ENCODE data around the gene ZCCHC8.
A peak's percentile ranks its signal among the peaks of the same experiment; 100 is the strongest.

The ZCCHC8 gene

GRCh38 chr12:122537021-122537420 is 36.3 kb upstream of the ZCCHC8 start:
- Histone ChIP-seq H3K27ac (no peak overlapping the region), H3K27me3 (ENCODE audit: insufficient read depth, low read depth, severe bottlenecking) (no peaks in the 10 kb centered on the region), H3K4me3 (ENCODE audit: low read depth, low read length) (no peak overlapping the region), H3K36me3 (peaks cover 85% of the 10 kb centered on the region), H3K9me3 (ENCODE audit: severe bottlenecking) (no peaks in the 10 kb centered on the region)
- no peak for DNase-seq
- no peak for TF ChIP-seq CTCF (IDR thresholded peaks at IDR 0.05; ENCODE audit: low read depth, low read length)

DNA sequence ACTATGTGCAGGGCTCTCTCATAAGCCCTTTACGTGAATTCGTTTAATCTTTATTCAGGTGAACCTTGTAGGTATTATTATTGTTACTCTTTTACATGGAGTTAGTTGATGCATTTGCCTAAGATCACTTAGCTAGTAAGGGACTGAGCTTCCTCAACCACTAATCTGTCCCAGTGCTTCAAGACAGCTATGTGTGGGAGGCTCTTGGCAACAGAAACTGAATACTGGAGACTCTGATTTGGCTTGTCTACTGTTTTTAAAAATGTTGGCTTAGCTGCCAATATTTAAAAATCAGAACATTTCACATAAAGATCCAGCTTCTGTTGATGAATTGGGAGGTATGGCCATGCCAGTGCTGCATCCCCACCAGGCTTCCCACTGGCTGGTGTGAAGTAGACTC is 33.1 kb upstream of the ZCCHC8 start:
- no peak for DNase-seq
- Histone ChIP-seq H3K9me3 (ENCODE audit: severe bottlenecking) (no peaks in the 10 kb centered on the region), H3K4me3 (ENCODE audit: low read depth, low read length) (no peak overlapping the region), H3K27ac (no peak overlapping the region), H3K36me3 (peaks cover 87% of the 10 kb centered on the region), H3K27me3 (ENCODE audit: insufficient read depth, low read depth, severe bottlenecking) (no peaks in the 10 kb centered on the region)
- no peak for TF ChIP-seq CTCF (IDR thresholded peaks at IDR 0.05; ENCODE audit: low read depth, low read length)

DNA sequence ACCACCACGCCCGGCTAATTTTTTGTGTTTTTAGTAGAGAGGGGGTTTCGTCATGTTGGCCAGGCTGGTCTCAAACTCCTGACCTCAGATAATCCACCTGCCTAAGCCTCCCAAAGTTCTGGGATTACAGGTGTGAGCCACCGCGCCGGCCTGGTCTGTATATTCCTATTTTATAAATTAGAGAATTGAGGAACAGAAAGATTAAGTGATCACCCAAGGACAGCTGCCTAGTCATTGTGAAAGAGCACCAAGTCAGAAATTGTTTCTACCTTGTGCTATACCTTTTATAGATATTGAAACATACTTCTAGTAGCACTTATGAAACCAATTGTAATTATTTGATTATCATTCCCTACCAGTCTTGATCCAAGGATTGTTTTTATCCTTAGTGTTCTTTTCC is 28.3 kb upstream of the ZCCHC8 start:
- TF ChIP-seq CTCF (IDR thresholded peaks at IDR 0.05; ENCODE audit: low read depth, low read length): no peak
- no peak for DNase-seq
- H3K9me3 ChIP-seq (ENCODE audit: severe bottlenecking): no peaks in the 10 kb centered on the region
- H3K36me3 ChIP-seq: peaks cover 77% of the 10 kb centered on the region
- H3K27ac ChIP-seq: no peak overlapping the region
- H3K27me3 ChIP-seq (ENCODE audit: insufficient read depth, low read depth, severe bottlenecking): no peaks in the 10 kb centered on the region
- H3K4me3 ChIP-seq (ENCODE audit: low read depth, low read length): no peak overlapping the region

DNA sequence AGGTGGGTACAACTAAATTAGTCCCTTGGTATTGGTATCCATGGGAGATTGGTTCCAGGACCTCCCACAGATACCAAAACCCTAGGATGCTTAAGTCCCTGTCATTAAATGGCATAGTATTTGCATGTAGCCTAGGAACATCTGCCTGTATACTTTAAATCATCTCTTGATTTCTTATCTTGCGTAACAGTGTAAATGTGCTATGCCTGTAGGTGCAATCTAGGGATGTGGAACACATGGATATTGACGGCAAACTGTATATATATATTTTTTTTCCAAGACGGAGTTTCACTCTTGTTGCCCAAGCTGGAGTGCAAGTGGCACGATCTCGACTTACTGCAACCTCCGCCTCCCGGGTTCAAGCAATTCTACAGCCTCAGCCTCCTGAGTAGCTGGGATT is 27.9 kb upstream of the ZCCHC8 start:
- no peak overlapping the region; the same call in 1 of the 2 replicates for H3K4me3 ChIP-seq (ENCODE audit: low read depth, low read length)
- TF ChIP-seq CTCF (IDR thresholded peaks at IDR 0.05; ENCODE audit: low read depth, low read length): no peak
- no peak overlapping the region; the same call in 1 of the 2 replicates for H3K27ac ChIP-seq
- H3K9me3 ChIP-seq (ENCODE audit: severe bottlenecking): no peaks in the 10 kb centered on the region
- DNase-seq: no peak
- H3K27me3 ChIP-seq (ENCODE audit: insufficient read depth, low read depth, severe bottlenecking): no peaks in the 10 kb centered on the region
- peaks cover 77% of the 10 kb centered on the region for H3K36me3 ChIP-seq

DNA sequence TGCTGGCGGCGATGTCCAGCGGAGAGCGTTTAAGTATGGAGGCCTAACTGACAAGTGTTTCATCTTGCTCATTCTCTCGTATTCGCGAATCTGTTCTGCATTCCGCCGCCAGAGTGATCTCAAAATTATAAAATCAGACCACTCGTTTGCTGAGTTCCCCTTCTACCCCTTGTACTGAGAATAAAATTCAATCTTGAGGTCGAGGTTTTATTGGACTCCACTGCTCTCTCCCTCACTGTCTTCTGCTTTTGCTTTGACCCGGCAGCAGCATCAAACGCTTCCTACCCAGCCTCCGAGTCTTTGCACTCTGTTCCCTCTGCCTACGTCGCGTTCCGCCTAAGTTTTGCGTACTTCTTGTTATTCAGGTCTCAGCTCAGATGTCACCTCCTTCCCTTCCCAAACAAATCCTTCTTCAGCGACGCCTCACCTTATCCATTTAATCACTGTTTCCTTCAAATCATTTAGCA is 26.8 kb upstream of the ZCCHC8 start:
- peak overlapping the region; percentile 74 for H3K4me3 ChIP-seq (ENCODE audit: low read depth, low read length)
- peak; percentile 13 for DNase-seq

More for the DNA sequence above, 26.8 kb upstream of the ZCCHC8 start:
- Histone ChIP-seq H3K36me3 (peaks cover 81% of the 10 kb centered on the region), H3K27me3 (ENCODE audit: insufficient read depth, low read depth, severe bottlenecking) (no peaks in the 10 kb centered on the region), H3K9me3 (ENCODE audit: severe bottlenecking) (no peaks in the 10 kb centered on the region), H3K27ac (peak overlapping the region; percentile 96)
- TF ChIP-seq CTCF (IDR thresholded peaks at IDR 0.05; ENCODE audit: low read depth, low read length): no peak

Data from WERI-Rb-1 (cell line).